PC-9 (cell line): ENCODE results near the gene CKMT2. TPM values are rescaled to one million over a fixed set of nuclear protein-coding genes. Genes with fewer than 3 reads are reported as not detected.

Experiments
- BruUV-seq: library from RNA; stranded (reverse); fragments of 400-500 nt; replicated peaks from 2 replicates; lab custom pipeline; 2021; lab: Mats Ljungman, UMichigan
- CTCF ChIA-PET: fragments of 300-600 bp; sonication (Branson Sonifier 250); formaldehyde crosslinking; loops from one replicate; lab custom pipeline; 2022; ENCODE audit warnings: antibody characterized with exemption; lab: Charles Lee
- POLR2A ChIA-PET: fragments of 300-600 bp; sonication (Branson Sonifier 250); formaldehyde crosslinking; loops from one replicate; lab custom pipeline; 2022; ENCODE audit warnings: antibody characterized with exemption; ENCODE audit not compliant: unreplicated experiment; lab: Charles Lee
- DNase-seq, 2 experiments: peaks; one replicate each; pipeline versions ENCODE4 v3.0.0 to v3.0.0-alpha.2; 2015 to 2022; ENCODE audit warnings: mixed read lengths in 1 of 2
- H2AFZ ChIP-seq: fragments of 200-600 bp; sonication (generic); 2 replicates; pipeline ENCODE4 v1.8.1; 2017; ENCODE audit warnings: antibody characterized with exemption
- H3F3A ChIP-seq: fragments of 200-600 bp; sonication (generic); 2 replicates; pipeline ENCODE4 v1.8.1; 2017; ENCODE audit warnings: antibody characterized with exemption, mild to moderate bottlenecking, low read depth; ENCODE audit not compliant: insufficient read depth
- H3K27ac ChIP-seq: fragments of 200-600 bp; sonication (generic); 2 replicates; pipeline ENCODE4 v1.6.1; 2016; ENCODE audit warnings: mixed run types
- H3K27me3 ChIP-seq: fragments of 200-600 bp; sonication (generic); 2 replicates; pipeline ENCODE4 v1.6.1; 2016; ENCODE audit warnings: low read depth, mixed run types; ENCODE audit not compliant: insufficient read depth
- H3K36me3 ChIP-seq: fragments of 200-600 bp; sonication (generic); 2 replicates; pipeline ENCODE4 v1.6.1; 2016; ENCODE audit warnings: low read depth, mixed run types
- H3K4me1 ChIP-seq: fragments of 200-600 bp; sonication (generic); replicated peaks from 2 replicates; pipeline ENCODE4 v1.6.1; 2016; ENCODE audit warnings: mixed run types; ENCODE audit not compliant: insufficient read depth
- H3K4me2 ChIP-seq: fragments of 200-600 bp; sonication (generic); 2 replicates; pipeline ENCODE4 v1.6.1; 2017; ENCODE audit warnings: mixed run types
- H3K4me3 ChIP-seq: fragments of 200-600 bp; sonication (generic); 2 replicates; pipeline ENCODE4 v1.6.1; 2016; ENCODE audit warnings: mixed run types
- H3K79me2 ChIP-seq: fragments of 200-600 bp; sonication (generic); 2 replicates; pipeline ENCODE4 v1.6.1; 2017; ENCODE audit warnings: low read depth, mixed run types
- H3K9me2 ChIP-seq: fragments of 200-600 bp; sonication (generic); 2 replicates; pipeline ENCODE4 v1.8.1; 2017; ENCODE audit warnings: mild to moderate bottlenecking; ENCODE audit not compliant: insufficient read depth
- H3K9me3 ChIP-seq: fragments of 200-600 bp; sonication (generic); 2 replicates; pipeline ENCODE4 v1.8.1; 2016; ENCODE audit warnings: low read depth; ENCODE audit not compliant: insufficient read depth
- H4K20me1 ChIP-seq: fragments of 200-600 bp; sonication (generic); 2 replicates; pipeline ENCODE4 v1.8.1; 2017; ENCODE audit not compliant: insufficient read depth
- CTCF ChIP-seq: fragments of 200-600 bp; sonication (generic); conservative IDR thresholded peaks from 2 replicates; pipeline ENCODE4 v1.6.1; 2017; ENCODE audit warnings: mixed run types, antibody characterized with exemption, mild to moderate bottlenecking, moderate library complexity
- EZH2 ChIP-seq: fragments of 200-600 bp; sonication (generic); IDR thresholded peaks from 2 replicates; pipeline ENCODE4 v1.8.0; 2017; ENCODE audit warnings: antibody characterized with exemption, low read depth
- intact Hi-C: fragments of 100-400 bp; cut with micrococcal nuclease; formaldehyde crosslinking; loops from one replicate; pipeline ENCODE4 v1.10.0; 2022; ENCODE audit not compliant: unreplicated experiment
- total RNA-seq: library from RNA; stranded (reverse); gene quantifications from 2 replicates; pipeline ENCODE4 v1.2.3, GENCODE V29; 2021

CKMT2 gene
- total RNA-seq, 1 experiment from 2014 or later = not detected

DNA sequence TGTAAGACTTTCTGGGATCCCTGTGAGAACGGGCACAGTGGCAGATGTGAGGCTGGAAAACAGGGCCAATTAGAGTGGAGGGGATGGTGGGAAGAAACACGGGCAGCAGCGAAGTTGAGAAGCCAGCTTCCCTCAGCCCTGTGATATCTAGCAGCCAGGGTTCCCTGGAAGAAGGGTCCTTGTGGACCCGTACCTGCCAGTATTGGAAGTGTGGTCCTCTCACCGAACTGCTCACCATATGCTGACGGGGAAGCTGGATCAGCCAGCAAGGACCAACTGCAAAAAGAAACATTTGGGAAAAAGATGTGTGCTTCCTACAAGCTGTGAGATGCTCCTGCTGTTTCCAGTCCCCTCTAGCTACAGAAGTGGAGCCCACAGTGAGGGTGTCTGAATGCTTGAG is 13.6 kb downstream of the CKMT2 start:
- no peaks in the 10 kb centered on the region for H4K20me1 ChIP-seq
- TF ChIP-seq CTCF (no peak), EZH2 (no peak)
- no peak overlapping the region for H2AFZ ChIP-seq
- H3K36me3 ChIP-seq = no peaks in the 10 kb centered on the region
- no peaks in the 10 kb centered on the region for H3K9me3 ChIP-seq
- intact Hi-C loops = no loop called here
- no peak overlapping the region for H3K4me2 ChIP-seq
- H3K4me1 ChIP-seq = peaks cover 19% of the 10 kb centered on the region
- DNase-seq = no peak
- CTCF ChIA-PET = no interaction called here
- H3F3A ChIP-seq = no peaks in the 10 kb centered on the region; the same call in 1 of the 2 replicates
- H3K4me3 ChIP-seq = no peak overlapping the region
- no peak overlapping the region for H3K27ac ChIP-seq
- H3K27me3 ChIP-seq = no peaks in the 10 kb centered on the region
- POLR2A ChIA-PET = no interaction called here
- H3K79me2 ChIP-seq = no peaks in the 10 kb centered on the region
- no peaks in the 10 kb centered on the region for H3K9me2 ChIP-seq
- no TSS peak for BruUV-seq

DNA sequence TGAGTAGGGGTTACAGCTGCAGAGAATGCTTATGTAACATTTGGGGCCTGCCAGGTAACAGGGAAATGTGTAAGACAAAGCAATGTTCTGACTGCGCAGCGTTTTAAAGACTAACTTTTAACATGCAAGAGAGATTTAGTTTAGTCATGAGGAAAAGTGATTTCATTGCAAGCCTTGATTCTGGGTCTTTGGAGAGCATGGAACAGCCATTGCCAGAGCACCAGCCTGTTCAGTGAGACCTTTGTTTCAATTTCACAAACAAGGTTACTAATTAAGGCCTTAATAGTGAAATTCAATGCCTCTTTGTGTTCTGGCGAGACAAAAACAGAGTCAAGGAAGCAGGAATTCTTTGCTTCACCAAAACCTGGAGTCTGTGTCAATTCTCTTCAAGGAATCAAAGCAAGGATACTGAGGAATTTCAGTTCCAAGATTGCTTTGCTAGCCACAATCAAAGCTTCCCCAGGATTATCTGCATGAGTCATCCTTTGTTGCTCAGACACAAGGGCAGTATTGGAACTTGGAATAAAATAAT is 14.4 kb downstream of the CKMT2 start:
- Histone ChIP-seq H3K79me2 (no peaks in the 10 kb centered on the region), H3K36me3 (no peaks in the 10 kb centered on the region), H3K27me3 (no peaks in the 10 kb centered on the region), H3F3A (no peaks in the 10 kb centered on the region; the same call in 1 of the 2 replicates), H3K9me3 (no peaks in the 10 kb centered on the region), H3K4me1 (peaks cover 19% of the 10 kb centered on the region), H3K4me3 (no peak overlapping the region), H3K27ac (no peak overlapping the region), H3K9me2 (no peaks in the 10 kb centered on the region), H4K20me1 (no peaks in the 10 kb centered on the region), H2AFZ (no peak overlapping the region), H3K4me2 (no peak overlapping the region; the same call in 1 of the 2 replicates)
- DNase-seq = no peak
- CTCF ChIA-PET = no interaction called here
- intact Hi-C loops = no loop called here
- no TSS peak for BruUV-seq
- TF ChIP-seq CTCF = no peak
- TF ChIP-seq EZH2 = no peak
- POLR2A ChIA-PET = no interaction called here

- Histone ChIP-seq H3K36me3 (no peaks in the 10 kb centered on the region), H3K9me3 (no peaks in the 10 kb centered on the region), H3K4me1 (peaks cover 19% of the 10 kb centered on the region), H3F3A (no peaks in the 10 kb centered on the region; the same call in 1 of the 2 replicates), H2AFZ (no peak overlapping the region), H3K27ac (0 out of 2 replicates have a peak overlapping the region, but pooled peaks have one; percentile 14), H3K79me2 (no peaks in the 10 kb centered on the region), H4K20me1 (no peaks in the 10 kb centered on the region), H3K9me2 (no peaks in the 10 kb centered on the region), H3K4me3 (no peak overlapping the region), H3K27me3 (no peaks in the 10 kb centered on the region), H3K4me2 (no peak overlapping the region)
- intact Hi-C loops = no loop called here
- BruUV-seq = no TSS peak
- no peak for TF ChIP-seq CTCF
- TF ChIP-seq EZH2 = no peak
- CTCF ChIA-PET = interaction anchor here (0.6 kb wide), 1 partner anchor 829 kb away, joined by 4 read pairs; no protein-coding TSS in a partner anchor
- POLR2A ChIA-PET = no interaction called here
- no peak for DNase-seq
Measured at GRCh38 chr5:81249240-81249639, 16.1 kb downstream of the CKMT2 start.
